HepG2 (cell line): ENCODE measurements around the gene MDM4. TPM values are rescaled to one million over a fixed set of nuclear protein-coding genes. Genes with fewer than 3 reads are reported as not detected.

Experiments used
- CBX1 ChIP-seq: IDR thresholded peaks from one replicate; pipeline ENCODE4 v1.6.1; 2016; ENCODE audit warnings: antibody characterized with exemption, low read depth
- GATA4 ChIP-seq: sonication (generic); IDR thresholded peaks from 2 replicates; pipeline ENCODE4 v1.6.1; 2016; ENCODE audit warnings: antibody characterized with exemption, low read depth, borderline replicate concordance
- GPBP1L1 ChIP-seq: sonication (generic); formaldehyde crosslinking; IDR thresholded peaks from 2 replicates; pipeline ENCODE4 v1.5.0; 2020; ENCODE audit warnings: mild to moderate bottlenecking, missing genetic modification reagents
- IRF2 ChIP-seq: IDR thresholded peaks from 2 replicates; pipeline ENCODE4 v1.6.1; 2018; ENCODE audit warnings: missing genetic modification reagents, missing compliant biosample characterization
- PAX8 ChIP-seq: sonication (generic); formaldehyde crosslinking; IDR thresholded peaks from 2 replicates; pipeline ENCODE4 v1.8.0; 2022; ENCODE audit warnings: mild to moderate bottlenecking, missing genetic modification reagents, borderline replicate concordance
- PITX1 ChIP-seq: sonication (generic); formaldehyde crosslinking; IDR thresholded peaks from 2 replicates; pipeline ENCODE4 v1.5.1; 2020; ENCODE audit warnings: mild to moderate bottlenecking, missing genetic modification reagents
- RARA ChIP-seq: IDR thresholded peaks from 2 replicates; pipeline ENCODE4 v1.6.1; 2016; ENCODE audit warnings: missing genetic modification reagents, missing compliant biosample characterization
- REXO4 ChIP-seq: sonication (generic); formaldehyde crosslinking; IDR thresholded peaks from 2 replicates; pipeline ENCODE4 v1.8.0; 2022; ENCODE audit warnings: missing genetic modification reagents, mild to moderate bottlenecking, borderline replicate concordance
- SOX13 ChIP-seq, 3 experiments: fragments of 450-650 bp in 1 of 3; sonication (generic) in 1 of 3; formaldehyde crosslinking in 1 of 3; IDR thresholded peaks in 2 of 3; conservative IDR thresholded peaks in 1 of 3; 2 replicates each; pipeline versions ENCODE4 v1.5.0 to v1.6.1; 2016 to 2020; ENCODE audit warnings: antibody characterized with exemption in 1 of 3, mild to moderate bottlenecking in 1 of 3, missing compliant biosample characterization in 1 of 3, missing genetic modification reagents in 1 of 3, moderate library complexity in 1 of 3
- SOX6 ChIP-seq, 2 experiments: fragments of 450-650 bp in 1 of 2; sonication (generic) in 1 of 2; formaldehyde crosslinking in 1 of 2; IDR thresholded peaks; 2 replicates each; pipeline versions ENCODE4 v1.4.0 to v1.6.1; 2017 to 2020; ENCODE audit warnings: antibody characterized with exemption in 1 of 2, mild to moderate bottlenecking in 1 of 2, missing genetic modification reagents in 1 of 2
- TSC22D2 ChIP-seq: sonication (generic); formaldehyde crosslinking; IDR thresholded peaks from 2 replicates; pipeline ENCODE4 v1.5.1; 2020; ENCODE audit warnings: missing genetic modification reagents, mild to moderate bottlenecking, borderline replicate concordance
- ZFP82 ChIP-seq: sonication (generic); formaldehyde crosslinking; IDR thresholded peaks from 2 replicates; pipeline ENCODE4 v1.5.1; 2020; ENCODE audit warnings: mild to moderate bottlenecking, missing genetic modification reagents, borderline replicate concordance
- ZMYM2 ChIP-seq: sonication (generic); formaldehyde crosslinking; IDR thresholded peaks from 2 replicates; pipeline ENCODE4 v1.8.0; 2022; ENCODE audit warnings: mild to moderate bottlenecking, missing genetic modification reagents
- ZNF3 ChIP-seq: IDR thresholded peaks from 2 replicates; pipeline ENCODE4 v1.7.0; 2017; ENCODE audit warnings: inconsistent platforms
- ZNF337 ChIP-seq: sonication (generic); formaldehyde crosslinking; IDR thresholded peaks from 2 replicates; pipeline ENCODE4 v1.5.1; 2020; ENCODE audit warnings: missing genetic modification reagents, low read depth, mild to moderate bottlenecking, borderline replicate concordance
- ZNF431 ChIP-seq: sonication (generic); formaldehyde crosslinking; IDR thresholded peaks from 2 replicates; pipeline ENCODE4 v1.9.0; 2022; ENCODE audit warnings: missing genetic modification reagents, low read depth, mild to moderate bottlenecking, borderline replicate concordance
- ZNF7 ChIP-seq: IDR thresholded peaks from 2 replicates; pipeline ENCODE4 v1.6.1; 2016; ENCODE audit warnings: missing biosample characterization, missing genetic modification reagents
- polyA plus RNA-seq, 8 experiments: library from polyadenylated mRNA; depleted of rRNA in 3 of 8; stranded (reverse) in 7 of 8; unstranded in 1 of 8; fragments of >200 nt; fragmentation: Illumina TruSeq in 4 of 8; extraction: Trizol in 4 of 8; gene quantifications; 2 replicates each; pipeline versions ENCODE4 v1.2.1 to v1.2.3, GENCODE V29; 2011 to 2016; ENCODE audit warnings: low read depth in 4 of 8, missing spikeins in 1 of 8, mixed read lengths in 1 of 8; ENCODE audit not compliant: insufficient read depth in 1 of 8
- total RNA-seq, 5 experiments: library from RNA; depleted of rRNA; stranded (reverse); fragments of >200 nt; fragmentation: Illumina TruSeq; extraction: Trizol; gene quantifications; 2 replicates each; pipeline ENCODE4 v1.2.3, GENCODE V29; 2016; ENCODE audit warnings: low read depth in 1 of 5
- TF ChIP-seq, protein P1 (sequence below): sonication (generic); formaldehyde crosslinking; conservative IDR thresholded peaks from 2 replicates; pipeline ENCODE4 v1.5.0; 2020; ENCODE audit warnings: missing genetic modification reagents
- TF ChIP-seq, protein P2 (sequence below): conservative IDR thresholded peaks from 2 replicates; pipeline ENCODE4 v1.6.1; 2018; ENCODE audit warnings: missing genetic modification reagents
- TF ChIP-seq, protein P3 (sequence below): sonication (generic); formaldehyde crosslinking; conservative IDR thresholded peaks from 2 replicates; pipeline ENCODE4 v1.4.0; 2020; ENCODE audit warnings: missing genetic modification reagents
- TF ChIP-seq, protein P4 (sequence below): sonication (generic); formaldehyde crosslinking; IDR thresholded peaks from 2 replicates; pipeline ENCODE4 v1.4.0; 2020; ENCODE audit warnings: missing genetic modification reagents, borderline replicate concordance

The MDM4 gene
- total and polyA plus RNA-seq, 2 of the 13 experiments (the other 11 are each of a cell fraction or from before 2014, with no cell fraction given), result 14.9 to 19.0 TPM

- TF ChIP-seq, protein P1, sequence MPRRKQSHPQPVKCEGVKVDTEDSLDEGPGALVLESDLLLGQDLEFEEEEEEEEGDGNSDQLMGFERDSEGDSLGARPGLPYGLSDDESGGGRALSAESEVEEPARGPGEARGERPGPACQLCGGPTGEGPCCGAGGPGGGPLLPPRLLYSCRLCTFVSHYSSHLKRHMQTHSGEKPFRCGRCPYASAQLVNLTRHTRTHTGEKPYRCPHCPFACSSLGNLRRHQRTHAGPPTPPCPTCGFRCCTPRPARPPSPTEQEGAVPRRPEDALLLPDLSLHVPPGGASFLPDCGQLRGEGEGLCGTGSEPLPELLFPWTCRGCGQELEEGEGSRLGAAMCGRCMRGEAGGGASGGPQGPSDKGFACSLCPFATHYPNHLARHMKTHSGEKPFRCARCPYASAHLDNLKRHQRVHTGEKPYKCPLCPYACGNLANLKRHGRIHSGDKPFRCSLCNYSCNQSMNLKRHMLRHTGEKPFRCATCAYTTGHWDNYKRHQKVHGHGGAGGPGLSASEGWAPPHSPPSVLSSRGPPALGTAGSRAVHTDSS (CRISPR knock-in tag), result no peak
- TF ChIP-seq PAX8 (CRISPR knock-in tag) (no peak), ZFP82 (CRISPR knock-in tag) (no peak), ZNF431 (no peak), ZNF337 (CRISPR knock-in tag) (no peak), PITX1 (CRISPR knock-in tag) (peak; percentile 32; the same call in 1 of the 2 replicates), CBX1 (no peak), SOX13 (IDR thresholded peaks at IDR 0.05) (0 out of 2 replicates have a peak, but pooled peaks have one; percentile 13), SOX13 (CRISPR knock-in tag; conservative IDR thresholded peaks at IDR 0.05 in 1 of 2, IDR thresholded peaks at IDR 0.05 in 1 of 2) (peak in 1 of 2 experiments; percentile 36; a peak in 1 of 4 replicates), GATA4 (no peak), REXO4 (no peak), ZNF3 (CRISPR knock-in tag) (no peak), SOX6 (IDR thresholded peaks at IDR 0.05) (no peak), SOX6 (CRISPR knock-in tag; IDR thresholded peaks at IDR 0.05) (peak; percentile 36), RARA (0 out of 2 replicates have a peak, but pooled peaks have one; percentile 10), ZMYM2 (CRISPR knock-in tag) (peak; percentile 78), IRF2 (CRISPR knock-in tag) (peak; percentile 43; the same call in 1 of the 2 replicates), GPBP1L1 (CRISPR knock-in tag) (no peak), ZNF7 (CRISPR knock-in tag) (no peak), TSC22D2 (CRISPR knock-in tag) (no peak)
- TF ChIP-seq, protein P2, sequence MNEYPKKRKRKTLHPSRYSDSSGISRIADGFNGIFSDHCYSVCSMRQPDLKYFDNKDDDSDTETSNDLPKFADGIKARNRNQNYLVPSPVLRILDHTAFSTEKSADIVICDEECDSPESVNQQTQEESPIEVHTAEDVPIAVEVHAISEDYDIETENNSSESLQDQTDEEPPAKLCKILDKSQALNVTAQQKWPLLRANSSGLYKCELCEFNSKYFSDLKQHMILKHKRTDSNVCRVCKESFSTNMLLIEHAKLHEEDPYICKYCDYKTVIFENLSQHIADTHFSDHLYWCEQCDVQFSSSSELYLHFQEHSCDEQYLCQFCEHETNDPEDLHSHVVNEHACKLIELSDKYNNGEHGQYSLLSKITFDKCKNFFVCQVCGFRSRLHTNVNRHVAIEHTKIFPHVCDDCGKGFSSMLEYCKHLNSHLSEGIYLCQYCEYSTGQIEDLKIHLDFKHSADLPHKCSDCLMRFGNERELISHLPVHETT (CRISPR knock-in tag), result no peak
- TF ChIP-seq, protein P3, sequence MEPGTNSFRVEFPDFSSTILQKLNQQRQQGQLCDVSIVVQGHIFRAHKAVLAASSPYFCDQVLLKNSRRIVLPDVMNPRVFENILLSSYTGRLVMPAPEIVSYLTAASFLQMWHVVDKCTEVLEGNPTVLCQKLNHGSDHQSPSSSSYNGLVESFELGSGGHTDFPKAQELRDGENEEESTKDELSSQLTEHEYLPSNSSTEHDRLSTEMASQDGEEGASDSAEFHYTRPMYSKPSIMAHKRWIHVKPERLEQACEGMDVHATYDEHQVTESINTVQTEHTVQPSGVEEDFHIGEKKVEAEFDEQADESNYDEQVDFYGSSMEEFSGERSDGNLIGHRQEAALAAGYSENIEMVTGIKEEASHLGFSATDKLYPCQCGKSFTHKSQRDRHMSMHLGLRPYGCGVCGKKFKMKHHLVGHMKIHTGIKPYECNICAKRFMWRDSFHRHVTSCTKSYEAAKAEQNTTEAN, result peak; percentile 75; the same call in 1 of the 2 replicates
- TF ChIP-seq, protein P4, sequence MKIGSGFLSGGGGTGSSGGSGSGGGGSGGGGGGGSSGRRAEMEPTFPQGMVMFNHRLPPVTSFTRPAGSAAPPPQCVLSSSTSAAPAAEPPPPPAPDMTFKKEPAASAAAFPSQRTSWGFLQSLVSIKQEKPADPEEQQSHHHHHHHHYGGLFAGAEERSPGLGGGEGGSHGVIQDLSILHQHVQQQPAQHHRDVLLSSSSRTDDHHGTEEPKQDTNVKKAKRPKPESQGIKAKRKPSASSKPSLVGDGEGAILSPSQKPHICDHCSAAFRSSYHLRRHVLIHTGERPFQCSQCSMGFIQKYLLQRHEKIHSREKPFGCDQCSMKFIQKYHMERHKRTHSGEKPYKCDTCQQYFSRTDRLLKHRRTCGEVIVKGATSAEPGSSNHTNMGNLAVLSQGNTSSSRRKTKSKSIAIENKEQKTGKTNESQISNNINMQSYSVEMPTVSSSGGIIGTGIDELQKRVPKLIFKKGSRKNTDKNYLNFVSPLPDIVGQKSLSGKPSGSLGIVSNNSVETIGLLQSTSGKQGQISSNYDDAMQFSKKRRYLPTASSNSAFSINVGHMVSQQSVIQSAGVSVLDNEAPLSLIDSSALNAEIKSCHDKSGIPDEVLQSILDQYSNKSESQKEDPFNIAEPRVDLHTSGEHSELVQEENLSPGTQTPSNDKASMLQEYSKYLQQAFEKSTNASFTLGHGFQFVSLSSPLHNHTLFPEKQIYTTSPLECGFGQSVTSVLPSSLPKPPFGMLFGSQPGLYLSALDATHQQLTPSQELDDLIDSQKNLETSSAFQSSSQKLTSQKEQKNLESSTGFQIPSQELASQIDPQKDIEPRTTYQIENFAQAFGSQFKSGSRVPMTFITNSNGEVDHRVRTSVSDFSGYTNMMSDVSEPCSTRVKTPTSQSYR (CRISPR knock-in tag), result peak; percentile 81; the same call in 1 of the 2 replicates
These were observed 7.0 kb upstream of the MDM4 start (continued) for GRCh38 chr1:204509186-204509635.
